Measurements from ENCODE around the gene DMPK.

GRCh38 chr19:45778010-45778661, 4.2 kb downstream of the DMPK start:
- TF ChIP-seq CTCF (IDR thresholded peaks at IDR 0.05; ENCODE audit: poor library complexity), result no peak
- no peak for TF ChIP-seq EZH2phosphoT487 (IDR thresholded peaks at IDR 0.05; ENCODE audit: low read depth, severe bottlenecking, unreplicated experiment)
